HS-27A (cell line): ENCODE results near the gene SERPING1.
A peak's percentile ranks its signal among the peaks of the same experiment; 100 is the strongest.
"Not testable (repeated sequence)": the region's sequence is repeated elsewhere in the genome, so short reads cannot be mapped to it uniquely, and the experiment has no call there.

Experiments
- DNase-seq: peaks from one replicate; pipeline ENCODE4 v3.0.0-alpha.2; 2012; ENCODE audit warnings: low read depth, missing footprints

The SERPING1 gene

DNA sequence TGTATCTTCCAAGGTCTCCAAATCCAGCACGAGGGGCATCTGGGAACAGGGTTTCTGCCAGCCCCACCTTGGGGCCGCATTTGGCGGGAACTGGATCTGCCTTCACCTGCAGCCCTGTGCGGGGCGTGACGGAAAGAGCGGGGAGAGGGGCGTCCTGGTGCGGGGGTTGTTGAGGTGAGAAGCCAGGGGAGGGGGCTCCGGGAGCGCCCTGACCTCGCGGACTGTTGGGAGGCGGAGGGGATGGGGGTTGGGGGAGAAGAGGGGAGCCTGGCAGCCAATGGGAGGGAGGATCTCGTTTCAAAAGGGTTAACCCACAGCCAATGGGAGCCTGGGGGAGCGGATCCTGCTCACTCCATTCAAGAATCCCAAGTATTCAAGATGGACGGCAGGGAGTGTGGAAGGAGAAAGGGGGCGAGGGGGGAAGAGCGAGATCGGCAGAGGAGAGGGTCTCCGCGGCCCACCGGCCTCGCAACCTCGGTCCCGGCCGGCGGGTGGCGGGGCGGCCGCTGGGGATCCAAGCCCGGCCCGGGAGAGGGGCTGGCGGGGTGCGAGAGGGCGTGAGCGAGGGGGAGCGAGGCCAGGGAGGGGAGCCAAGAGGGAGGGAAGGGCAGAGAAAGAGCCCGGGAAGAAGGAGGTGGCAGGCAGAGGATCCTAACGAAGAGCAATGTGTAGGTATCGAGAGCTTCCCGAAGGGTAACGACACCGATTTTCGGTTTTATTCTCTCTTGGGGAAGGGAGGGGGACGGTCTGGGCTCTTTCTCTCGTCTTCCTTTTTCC, 40.7 kb downstream of the SERPING1 start:
- peak; percentile 84 for DNase-seq

GRCh38 chr11:57638811-57639320, 41.4 kb downstream of the SERPING1 start:
- no peak for DNase-seq

GRCh38 chr11:57639321-57640067, 42.0 kb downstream of the SERPING1 start:
- no peak for DNase-seq

- DNase-seq: no peak
Observed at GRCh38 chr11:57640068-57640800, 42.7 kb downstream of the SERPING1 start.

DNA sequence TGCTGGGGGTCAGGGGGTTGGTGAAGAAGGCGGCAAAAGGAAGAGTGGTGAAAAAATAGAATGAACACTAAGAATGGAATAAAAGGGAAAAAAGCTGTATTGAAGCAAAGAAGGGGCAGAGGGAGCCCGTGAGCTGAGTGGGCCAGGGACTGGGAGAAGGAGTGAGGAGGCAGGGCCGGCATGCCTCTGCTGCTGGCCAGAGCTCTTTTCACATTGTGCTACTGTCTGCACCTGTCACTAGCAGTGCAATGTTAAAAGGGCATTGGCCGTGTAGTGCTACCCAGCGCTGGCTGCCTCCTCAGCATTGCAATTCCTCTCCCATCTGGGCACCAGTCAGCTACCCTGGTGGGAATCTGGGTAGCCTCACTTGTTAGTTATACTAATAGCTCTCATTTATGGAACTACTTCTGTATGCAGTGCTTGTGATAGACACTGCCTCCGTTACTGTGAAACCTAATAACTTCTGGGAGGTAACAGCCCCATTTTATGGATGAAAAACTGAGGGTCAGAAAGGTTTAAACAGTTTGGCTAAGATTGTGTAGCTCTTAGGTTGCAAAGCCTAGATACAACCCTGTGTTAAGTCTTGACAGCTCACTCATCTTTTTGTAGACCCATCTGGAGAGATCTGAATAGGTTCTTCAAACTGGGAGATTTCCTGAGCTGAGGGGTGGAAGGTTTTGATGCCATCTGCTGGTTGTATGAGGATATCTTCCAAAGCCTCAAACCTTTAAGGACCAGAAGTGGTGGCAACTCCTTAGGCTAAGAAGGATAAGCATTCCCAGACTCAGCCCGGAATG, 43.7 kb downstream of the SERPING1 start:
- no peak for DNase-seq

GRCh38 chr11:57643802-57644201, 46.3 kb downstream of the SERPING1 start:
- DNase-seq: no peak

GRCh38 chr11:57644748-57645688, 47.5 kb downstream of the SERPING1 start:
- no peak for DNase-seq

- DNase-seq: no peak
Observed at GRCh38 chr11:57645689-57646085, 48.2 kb downstream of the SERPING1 start.

DNA sequence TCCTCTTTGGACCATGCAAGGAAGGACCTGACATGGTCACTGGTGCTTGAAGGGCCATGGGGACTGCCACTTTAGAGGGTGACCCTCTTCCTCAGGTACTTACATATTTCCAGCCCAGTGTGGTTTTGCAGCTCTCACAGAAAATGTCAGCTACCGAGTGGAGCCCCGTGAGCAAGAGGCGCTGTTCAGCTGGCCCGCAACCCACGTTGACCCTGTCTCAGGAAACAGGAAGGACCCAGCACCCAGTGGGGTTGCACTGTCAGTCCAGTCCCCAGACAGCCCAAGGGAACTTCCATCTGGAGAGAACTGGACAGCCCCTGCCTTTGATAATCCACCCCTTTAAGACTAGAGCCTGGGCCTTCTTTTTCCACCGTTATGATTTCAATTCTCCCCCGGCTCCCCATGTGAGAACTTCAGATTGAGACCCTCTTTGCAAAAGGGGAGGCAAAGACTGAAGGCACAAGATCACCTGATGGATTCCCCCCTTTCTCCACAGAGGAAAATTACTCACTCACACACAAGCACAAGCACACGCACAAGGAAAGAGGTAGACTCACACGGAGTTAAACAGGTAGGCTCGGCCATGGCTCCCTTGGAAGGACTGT, 48.8 kb downstream of the SERPING1 start:
- DNase-seq: no peak

DNA sequence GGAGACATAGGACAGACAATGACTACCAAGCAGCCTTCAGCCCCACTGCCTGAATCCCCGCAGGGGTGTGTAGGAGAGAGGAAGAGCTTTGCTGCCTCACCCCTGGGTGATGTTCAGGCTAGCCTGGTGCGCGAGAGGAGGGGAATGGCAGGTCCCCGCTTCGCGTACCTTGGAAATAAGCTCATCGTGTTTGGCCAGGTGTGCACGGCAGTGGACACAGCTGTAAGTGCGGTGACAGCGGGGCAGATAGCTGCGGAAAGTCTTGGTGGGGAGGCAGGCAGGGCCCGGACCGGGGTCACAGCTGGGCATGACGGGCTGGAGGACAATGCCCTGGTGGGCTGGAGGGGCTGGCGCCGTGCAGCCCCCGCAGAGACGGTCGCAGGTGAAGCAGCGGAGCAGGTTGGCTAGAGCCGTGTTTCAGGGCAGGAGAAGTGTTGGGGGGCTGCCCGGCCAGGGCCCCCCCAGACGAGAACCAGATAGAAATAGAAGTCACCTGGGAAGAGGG, 49.4 kb downstream of the SERPING1 start:
- no peak for DNase-seq

DNA sequence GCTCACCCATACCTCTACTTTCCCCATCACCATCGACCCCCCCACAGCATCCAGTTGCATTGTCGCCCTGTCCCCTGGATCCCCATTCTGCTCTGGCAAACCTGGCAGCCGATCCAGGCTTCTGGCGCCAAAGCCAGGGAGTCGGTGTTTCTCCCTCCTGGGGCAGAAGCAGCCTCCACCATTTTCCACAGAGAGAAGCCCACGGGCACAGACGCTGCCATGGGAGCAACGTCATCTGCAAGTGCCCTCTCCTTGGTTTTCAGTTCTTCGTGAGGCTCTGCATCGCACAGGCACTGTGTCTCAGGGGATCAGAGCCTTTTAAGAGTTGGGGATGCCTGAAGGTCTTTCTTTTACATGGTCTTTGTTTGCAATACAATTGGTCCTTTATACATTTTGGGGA, 49.9 kb downstream of the SERPING1 start:
- no peak for DNase-seq

DNA sequence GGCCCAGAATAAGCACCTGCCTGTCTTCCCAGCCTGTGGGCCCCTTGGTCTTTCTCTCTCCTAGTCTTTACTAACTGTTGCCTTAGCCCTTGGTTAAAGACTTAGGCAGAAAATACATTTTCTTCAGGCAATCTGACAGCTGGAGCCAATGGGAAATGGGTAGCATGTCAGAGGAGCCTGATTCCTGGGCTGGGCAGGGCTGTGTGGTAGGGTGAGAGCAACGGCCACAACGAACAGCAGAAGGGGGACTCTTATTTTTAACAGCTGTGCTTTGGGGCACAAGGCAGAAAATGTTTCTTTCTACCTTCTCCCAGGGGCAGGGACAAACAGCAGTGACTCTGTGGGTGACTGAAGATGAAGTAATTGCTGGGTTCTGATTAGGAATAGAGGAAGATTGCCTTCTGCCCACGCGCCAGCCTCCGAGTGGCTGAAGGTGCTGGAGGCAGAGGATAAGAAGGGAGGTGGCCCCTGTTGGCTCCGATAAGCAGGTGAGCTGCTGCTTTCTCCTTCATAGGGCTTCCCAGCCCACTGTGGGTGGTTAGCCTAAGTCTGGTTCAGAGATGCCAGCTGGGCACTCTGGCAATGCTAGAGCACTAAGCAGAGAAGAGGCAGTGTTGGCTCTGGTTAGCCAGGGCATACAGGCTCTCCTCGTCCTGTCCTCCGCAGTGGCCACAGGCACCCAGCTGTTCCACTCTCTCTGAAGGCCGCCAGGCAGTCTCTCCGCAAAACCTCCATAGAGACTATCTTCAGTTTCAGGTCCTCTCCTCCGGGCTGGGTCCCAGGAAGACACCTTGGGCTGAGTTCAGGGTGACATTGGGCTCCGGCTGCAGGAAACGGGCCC, 50.7 kb downstream of the SERPING1 start:
- no peak for DNase-seq

DNA sequence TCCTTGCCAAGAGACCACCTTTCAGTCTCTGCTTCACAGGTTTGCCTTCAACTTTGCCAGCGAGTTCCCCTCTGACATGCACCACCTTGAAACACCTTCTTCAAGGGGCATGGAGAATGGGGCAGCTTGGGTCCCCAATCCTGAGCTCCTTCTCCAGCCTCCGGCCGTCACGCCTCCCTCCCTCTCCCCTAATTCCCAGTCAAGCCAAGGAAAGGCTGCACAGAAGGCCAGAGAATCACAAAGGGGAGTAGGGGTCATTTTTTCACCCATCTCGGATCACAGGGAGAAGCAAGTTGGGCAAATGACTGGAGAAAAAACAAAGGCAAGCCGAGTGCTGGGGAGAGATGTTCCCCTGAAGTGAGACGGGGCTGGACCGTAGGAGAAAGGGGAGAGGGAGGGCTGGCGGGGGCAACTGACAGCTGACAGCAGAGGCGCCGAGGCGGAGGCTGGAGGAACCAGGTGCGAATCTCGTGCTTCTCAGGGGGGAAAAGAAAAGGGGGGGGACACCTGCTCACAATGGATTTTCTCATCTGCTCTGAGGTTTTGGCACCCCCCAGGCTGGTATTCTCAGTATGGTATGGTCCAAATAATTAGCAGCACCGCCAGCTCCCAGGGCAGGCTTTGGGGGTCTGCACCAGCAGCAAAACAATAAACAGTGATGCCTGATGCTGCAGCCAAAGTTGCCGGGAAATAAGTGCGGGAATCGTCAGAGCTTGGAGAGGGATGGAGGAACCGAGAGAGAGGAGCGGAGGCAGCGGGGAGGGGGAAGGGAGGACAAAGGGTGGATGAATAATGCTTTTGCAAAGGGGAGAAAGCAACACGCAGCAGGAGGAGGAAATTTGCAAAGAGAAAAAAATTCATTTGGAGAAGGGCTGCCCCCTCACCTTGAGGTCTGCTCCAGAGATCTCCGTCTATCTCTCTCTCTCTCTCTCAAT, 51.6 kb downstream of the SERPING1 start:
- DNase-seq: no peak

DNA sequence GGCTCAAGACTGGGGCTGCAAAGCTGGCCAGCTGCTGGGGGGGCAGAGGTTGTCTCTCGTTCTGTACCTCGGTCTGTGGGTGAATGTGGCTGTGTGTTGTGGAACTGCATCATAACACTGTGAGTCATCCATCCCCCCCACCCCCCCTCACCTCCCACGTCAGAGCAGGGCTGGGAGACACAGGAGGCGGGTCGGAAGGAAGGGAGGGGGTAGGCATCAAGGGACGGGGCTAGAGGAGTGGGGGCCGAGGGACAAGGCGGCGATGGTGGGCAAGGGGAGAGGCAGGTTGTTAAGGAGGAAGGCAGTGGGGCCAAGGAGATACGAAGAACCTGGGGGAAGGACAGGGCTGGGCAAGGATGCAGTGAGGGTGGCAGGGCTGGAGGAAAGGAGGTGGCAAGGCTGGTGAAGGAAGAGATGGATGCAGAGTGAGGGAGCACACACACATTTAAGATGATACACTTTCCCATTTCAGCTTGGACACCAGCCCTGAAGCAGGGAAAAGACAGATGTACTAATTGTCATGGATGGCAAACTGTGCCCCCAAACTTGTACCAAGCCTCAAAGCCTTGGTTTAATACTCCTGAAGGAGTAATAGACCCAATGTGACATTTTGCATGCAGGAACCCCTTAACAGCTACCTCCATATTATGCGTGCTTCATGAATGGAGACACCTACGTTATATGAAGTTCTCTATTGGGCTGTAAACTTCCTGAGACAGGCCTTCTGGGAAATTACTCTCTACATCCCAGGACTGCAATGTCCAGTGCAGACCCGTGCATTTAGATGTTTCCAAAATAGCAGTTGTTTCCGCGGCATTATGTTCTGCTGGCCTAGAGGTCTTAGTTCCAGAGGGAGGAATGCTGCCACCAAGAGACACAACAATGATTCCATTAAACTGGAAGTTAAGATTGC, 52.6 kb downstream of the SERPING1 start, which contains the start of gene YPEL4:
Gene YPEL4, minus strand, starts transcription at position 87 of the 913 bp plus-strand sequence. CDS start 2,805 bp downstream, outside the sequence.
- DNase-seq: no peak

DNA sequence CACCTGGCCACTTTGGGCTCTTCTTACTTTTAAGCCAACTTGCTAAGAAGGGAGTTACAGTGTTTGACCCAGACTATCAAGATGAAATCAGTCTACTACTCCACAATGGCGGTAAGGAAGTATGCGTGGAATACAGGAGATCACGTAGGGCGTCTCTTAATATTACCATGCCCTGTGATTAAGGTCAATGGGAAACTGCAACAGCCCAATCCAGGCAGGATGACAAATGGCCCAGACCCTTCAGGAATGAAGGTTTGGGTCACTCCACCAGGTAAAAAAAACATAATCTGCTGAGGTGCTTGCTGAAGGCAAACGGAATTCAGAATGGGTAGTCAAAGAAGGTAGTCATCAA, 53.2 kb downstream of the SERPING1 start:
- DNase-seq: no peak

DNA sequence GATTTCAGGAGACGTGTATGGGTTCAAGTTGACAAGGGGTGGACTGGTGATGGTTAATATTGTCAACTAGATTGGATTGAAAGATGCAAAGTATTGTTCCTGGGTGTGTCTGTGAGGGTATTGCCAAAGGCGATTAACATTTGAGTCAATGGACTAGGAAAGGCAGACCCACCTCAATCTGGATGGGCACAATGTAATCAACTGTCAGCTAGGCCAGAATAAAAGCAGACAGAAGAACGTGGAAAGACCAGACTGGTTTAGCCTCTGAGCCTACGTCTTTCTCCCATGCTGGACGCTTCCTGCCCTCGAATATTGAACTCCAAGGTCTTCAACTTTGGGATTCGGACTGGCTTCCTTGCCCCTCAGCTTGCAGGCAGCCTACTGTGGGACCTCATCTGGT, 53.9 kb downstream of the SERPING1 start:
- DNase-seq: no peak

DNA sequence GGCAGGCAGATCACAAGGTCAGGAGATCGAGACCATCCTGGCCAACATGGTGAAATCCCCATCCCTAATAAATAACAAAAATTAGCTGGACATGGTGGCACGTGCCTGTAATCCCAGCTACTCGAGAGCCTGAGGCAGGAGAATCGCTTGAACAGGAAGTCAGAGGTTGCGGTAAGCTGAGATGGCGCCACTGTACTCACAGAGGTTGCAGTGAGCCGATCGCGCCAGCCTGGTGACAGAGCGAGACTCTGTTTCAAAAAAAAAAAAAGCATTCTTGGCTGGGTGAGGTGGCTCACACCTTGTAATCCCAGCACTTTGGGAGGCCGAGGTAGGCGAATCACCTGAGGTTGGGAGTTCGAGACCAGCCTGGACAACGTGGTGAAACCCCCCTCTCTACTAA, 54.7 kb downstream of the SERPING1 start:
- not testable (repeated sequence) for DNase-seq
